ENCODE results near the gene AMPD3.

AMPD3 gene

DNA sequence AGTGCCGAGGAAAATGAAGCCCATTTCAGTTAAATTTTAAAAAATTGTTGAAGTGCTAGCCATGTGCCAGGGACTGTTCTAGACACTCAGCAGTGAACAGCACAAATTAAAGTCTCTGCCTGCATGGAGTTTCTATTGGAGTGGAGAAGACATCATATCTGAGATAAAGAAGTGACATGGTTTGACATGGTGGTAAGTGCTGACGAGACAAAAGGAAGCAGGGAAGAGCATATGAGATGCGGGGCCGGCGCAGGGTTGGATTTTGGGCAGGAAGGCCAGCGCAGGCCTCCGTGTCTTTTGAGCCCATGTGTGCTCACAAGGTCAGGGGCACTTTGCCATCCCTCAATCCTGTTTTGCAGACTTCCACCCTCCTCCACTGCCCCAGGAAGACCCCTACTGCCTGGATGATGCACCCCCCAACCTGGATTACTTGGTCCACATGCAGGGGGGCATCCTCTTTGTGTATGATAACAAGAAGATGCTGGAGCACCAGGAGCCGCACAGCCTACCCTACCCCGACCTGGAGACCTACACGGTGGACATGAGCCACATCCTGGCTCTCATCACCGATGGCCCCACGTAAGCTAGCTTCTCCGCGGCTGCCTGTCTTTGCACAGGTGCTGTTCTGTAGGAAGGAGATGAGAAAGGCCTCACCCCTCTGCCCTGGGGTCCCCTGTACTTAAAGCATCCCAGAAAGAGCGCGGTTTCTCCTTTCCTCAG is 29.6 kb downstream of the AMPD3 start:
- Histone ChIP-seq H2AK5ac (ENCODE audit: low read length, severe bottlenecking) (no peak overlapping the region), H2BK5ac (ENCODE audit: low read depth, low read length, poor library complexity, severe bottlenecking) (no peak overlapping the region), H2BK12ac (ENCODE audit: low read length in 2 of 2) (no peak overlapping the region), H3K9me3 (ENCODE audit: control insufficient read depth, low read length) (no peaks in the 10 kb centered on the region), H3K27ac (ENCODE audit: low read length, poor library complexity, severe bottlenecking) (no peak overlapping the region), H3K79me1 (replicated peaks; ENCODE audit: low read length, poor library complexity, severe bottlenecking) (peaks cover 36% of the 10 kb centered on the region), H2AFZ (ENCODE audit: low read depth, low read length) (no peak overlapping the region), H2BK120ac (ENCODE audit: low read depth, low read length) (no peak overlapping the region), H2BK15ac (ENCODE audit: low read depth, poor library complexity, severe bottlenecking) (no peak overlapping the region), H3K18ac (ENCODE audit: low read depth in 1 of 2, low read length in 2 of 2) (no peak overlapping the region), H3K4me1 (ENCODE audit: control insufficient read depth, insufficient read depth, low read depth, low read length) (peaks cover 12% of the 10 kb centered on the region), H3K27me3 (ENCODE audit: control insufficient read depth in 1 of 2, insufficient read depth in 1 of 2, low read length in 2 of 2) (no peaks in the 10 kb centered on the region), H3K4ac (ENCODE audit: low read depth in 1 of 2, low read length in 2 of 2) (no peak overlapping the region), H3K14ac (ENCODE audit: low read length in 2 of 2) (no peak overlapping the region), H4K8ac (ENCODE audit: low read length) (no peak overlapping the region), H3K4me2 (ENCODE audit: low read length, poor library complexity, severe bottlenecking) (no peak overlapping the region), H4K91ac (ENCODE audit: low read length) (no peak overlapping the region), H3K36me3 (ENCODE audit: control insufficient read depth in 1 of 2, insufficient read depth in 2 of 2, low read depth in 1 of 2, low read length in 2 of 2) (peaks cover 52 to 94% of the 10 kb centered on the region in 2 experiments), H3K9ac (ENCODE audit: low read length) (no peak overlapping the region), H3K4me3 (ENCODE audit: insufficient read depth in 1 of 2, low read depth in 1 of 2, low read length in 2 of 2) (no peak overlapping the region), H3K23ac (ENCODE audit: low read length in 2 of 2) (no peak overlapping the region)
- DNase-seq: no peak
- WGBS: 91% methylated on average over 16 of the region's 16 CpGs

DNA sequence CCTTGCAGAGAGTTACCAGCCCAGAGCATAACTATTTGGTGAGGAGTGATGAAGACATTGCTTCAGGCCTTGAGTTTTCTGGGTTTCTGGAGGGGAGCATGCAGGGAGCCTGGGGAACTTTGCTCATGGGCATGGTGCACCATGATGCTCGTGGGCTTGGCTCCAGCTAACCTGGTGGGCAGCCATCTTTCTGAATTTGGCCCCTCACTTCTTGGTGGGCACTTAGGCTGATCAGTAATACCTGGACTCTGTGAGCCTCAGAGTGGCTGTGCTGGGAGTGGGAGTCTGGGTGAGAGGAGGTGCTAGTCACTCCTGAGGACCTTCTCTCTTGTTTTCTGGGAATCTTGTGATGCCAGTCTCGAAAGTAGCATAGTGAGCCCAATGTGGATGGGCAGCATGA is 30.6 kb downstream of the AMPD3 start:
- no peak for DNase-seq
- whole genome bisulfite sequencing: 47% methylated on average over 2 of the region's 2 CpGs

DNA sequence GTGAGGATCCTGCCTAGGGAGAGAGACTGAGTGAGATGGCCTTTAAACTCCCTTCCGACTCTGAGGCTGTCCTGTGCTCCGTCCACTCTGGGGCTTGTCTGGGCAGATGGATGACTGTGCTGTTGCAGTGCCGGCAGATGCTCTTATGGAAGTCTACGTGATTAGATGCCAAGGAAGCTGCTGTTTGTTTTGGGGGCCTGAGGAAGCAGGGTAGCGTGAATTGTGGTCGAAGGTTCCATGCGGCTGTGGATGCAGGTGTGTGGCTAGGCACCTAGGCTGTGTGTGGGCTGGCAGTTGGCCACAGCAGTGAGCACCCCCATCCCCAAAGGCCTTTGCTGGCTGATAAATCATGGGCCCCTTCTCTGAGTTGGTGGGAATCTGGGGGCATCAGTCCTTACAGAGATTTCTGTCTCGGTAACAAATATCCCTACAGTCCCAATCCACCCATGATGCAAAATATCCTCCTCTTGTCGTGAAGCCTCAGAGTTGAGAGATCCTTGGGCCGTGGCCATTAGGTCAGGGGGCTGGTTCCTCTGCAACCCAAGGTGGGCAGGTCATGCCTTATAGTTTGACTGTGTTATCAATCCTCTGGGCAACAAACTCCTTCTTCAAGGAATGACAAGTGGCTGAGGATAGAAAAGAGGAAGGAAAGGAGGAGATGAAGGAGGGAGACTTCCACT is 31.2 kb downstream of the AMPD3 start:
- H3K4me3 ChIP-seq (ENCODE audit: insufficient read depth in 1 of 2, low read depth in 1 of 2, low read length in 2 of 2): no peak overlapping the region
- peaks cover 27% of the 10 kb centered on the region for H3K79me1 ChIP-seq (replicated peaks; ENCODE audit: low read length, poor library complexity, severe bottlenecking)
- H3K4ac ChIP-seq (ENCODE audit: low read depth in 1 of 2, low read length in 2 of 2): peak overlapping the region in 1 of 2 experiments; percentile 34
- no peak overlapping the region for H2BK5ac ChIP-seq (ENCODE audit: low read depth, low read length, poor library complexity, severe bottlenecking)
- peaks cover 48 to 78% of the 10 kb centered on the region in 2 experiments for H3K36me3 ChIP-seq (ENCODE audit: control insufficient read depth in 1 of 2, insufficient read depth in 2 of 2, low read depth in 1 of 2, low read length in 2 of 2)
- no peak overlapping the region for H2AK5ac ChIP-seq (ENCODE audit: low read length, severe bottlenecking)
- peak overlapping the region in 1 of 2 experiments; percentile 49 for H2BK12ac ChIP-seq (ENCODE audit: low read length in 2 of 2)
- no peak overlapping the region for H3K23ac ChIP-seq (ENCODE audit: low read length in 2 of 2)
- H3K4me2 ChIP-seq (ENCODE audit: low read length, poor library complexity, severe bottlenecking): no peak overlapping the region
- H3K14ac ChIP-seq (ENCODE audit: low read length in 2 of 2): no peak overlapping the region
- H3K27ac ChIP-seq (ENCODE audit: low read length, poor library complexity, severe bottlenecking): no peak overlapping the region
- no peaks in the 10 kb centered on the region for H3K27me3 ChIP-seq (ENCODE audit: control insufficient read depth in 1 of 2, insufficient read depth in 1 of 2, low read length in 2 of 2)
- H4K8ac ChIP-seq (ENCODE audit: low read length): no peak overlapping the region
- no peak for DNase-seq
- no peak overlapping the region for H2AFZ ChIP-seq (ENCODE audit: low read depth, low read length)
- H3K4me1 ChIP-seq (ENCODE audit: control insufficient read depth, insufficient read depth, low read depth, low read length): peaks cover 24% of the 10 kb centered on the region
- 95% methylated on average over 10 of the region's 10 CpGs for WGBS
- no peak overlapping the region for H3K9ac ChIP-seq (ENCODE audit: low read length)
- H2BK120ac ChIP-seq (ENCODE audit: low read depth, low read length): no peak overlapping the region
- no peak overlapping the region for H4K91ac ChIP-seq (ENCODE audit: low read length)
- H3K18ac ChIP-seq (ENCODE audit: low read depth in 1 of 2, low read length in 2 of 2): peak overlapping the region in 1 of 2 experiments; percentile 34
- peak overlapping the region; percentile 23 for H2BK15ac ChIP-seq (ENCODE audit: low read depth, poor library complexity, severe bottlenecking)
- H3K9me3 ChIP-seq (ENCODE audit: control insufficient read depth, low read length): no peaks in the 10 kb centered on the region

More for the DNA sequence above, 30.6 kb downstream of the AMPD3 start:
- Histone ChIP-seq H3K36me3 (ENCODE audit: control insufficient read depth in 1 of 2, insufficient read depth in 2 of 2, low read depth in 1 of 2, low read length in 2 of 2) (peaks cover 51 to 85% of the 10 kb centered on the region in 2 experiments), H3K79me1 (replicated peaks; ENCODE audit: low read length, poor library complexity, severe bottlenecking) (peaks cover 33% of the 10 kb centered on the region), H2BK120ac (ENCODE audit: low read depth, low read length) (no peak overlapping the region), H4K8ac (ENCODE audit: low read length) (no peak overlapping the region), H3K4me1 (ENCODE audit: control insufficient read depth, insufficient read depth, low read depth, low read length) (peaks cover 18% of the 10 kb centered on the region), H4K91ac (ENCODE audit: low read length) (no peak overlapping the region), H3K14ac (ENCODE audit: low read length in 2 of 2) (no peak overlapping the region), H2BK12ac (ENCODE audit: low read length in 2 of 2) (no peak overlapping the region), H3K23ac (ENCODE audit: low read length in 2 of 2) (no peak overlapping the region), H3K4me2 (ENCODE audit: low read length, poor library complexity, severe bottlenecking) (no peak overlapping the region), H3K9me3 (ENCODE audit: control insufficient read depth, low read length) (no peaks in the 10 kb centered on the region), H3K9ac (ENCODE audit: low read length) (no peak overlapping the region), H2AK5ac (ENCODE audit: low read length, severe bottlenecking) (no peak overlapping the region), H3K27me3 (ENCODE audit: control insufficient read depth in 1 of 2, insufficient read depth in 1 of 2, low read length in 2 of 2) (no peaks in the 10 kb centered on the region), H2BK15ac (ENCODE audit: low read depth, poor library complexity, severe bottlenecking) (no peak overlapping the region), H2BK5ac (ENCODE audit: low read depth, low read length, poor library complexity, severe bottlenecking) (no peak overlapping the region), H2AFZ (ENCODE audit: low read depth, low read length) (no peak overlapping the region), H3K4ac (ENCODE audit: low read depth in 1 of 2, low read length in 2 of 2) (no peak overlapping the region), H3K18ac (ENCODE audit: low read depth in 1 of 2, low read length in 2 of 2) (no peak overlapping the region), H3K4me3 (ENCODE audit: insufficient read depth in 1 of 2, low read depth in 1 of 2, low read length in 2 of 2) (no peak overlapping the region), H3K27ac (ENCODE audit: low read length, poor library complexity, severe bottlenecking) (no peak overlapping the region)

DNA sequence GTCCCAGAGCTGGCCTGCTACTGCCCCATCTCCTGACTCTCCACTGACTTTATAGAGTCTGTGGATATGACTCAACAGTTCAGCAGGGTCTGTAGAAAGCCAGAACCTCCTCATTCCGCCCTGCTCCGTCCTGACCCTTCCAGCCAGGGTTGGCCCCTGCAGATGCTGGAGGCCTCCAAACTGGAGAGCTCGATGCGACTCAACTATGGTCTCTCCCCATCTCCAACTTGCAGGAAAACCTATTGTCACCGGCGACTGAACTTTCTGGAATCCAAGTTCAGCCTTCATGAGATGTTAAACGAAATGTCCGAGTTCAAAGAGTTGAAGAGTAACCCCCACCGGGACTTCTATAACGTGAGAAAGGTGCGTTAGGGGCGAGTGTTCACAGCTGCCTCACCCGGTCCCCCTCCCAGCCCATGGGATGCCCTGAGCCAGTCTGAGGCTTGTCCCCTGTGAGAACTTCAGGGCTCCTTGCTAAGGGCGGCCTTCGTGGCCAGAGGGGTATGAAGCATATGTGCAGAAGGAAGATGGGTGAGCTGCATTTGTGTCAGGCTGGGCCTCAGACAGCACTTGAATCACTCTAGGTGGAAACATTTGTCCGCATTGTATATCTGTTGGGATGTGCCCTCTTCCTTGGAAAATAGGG is 32.1 kb downstream of the AMPD3 start:
- H2BK120ac ChIP-seq (ENCODE audit: low read depth, low read length): no peak overlapping the region
- no peak overlapping the region for H3K27ac ChIP-seq (ENCODE audit: low read length, poor library complexity, severe bottlenecking)
- H3K9ac ChIP-seq (ENCODE audit: low read length): no peak overlapping the region
- H3K23ac ChIP-seq (ENCODE audit: low read length in 2 of 2): no peak overlapping the region
- no peak overlapping the region for H3K4me3 ChIP-seq (ENCODE audit: insufficient read depth in 1 of 2, low read depth in 1 of 2, low read length in 2 of 2)
- H3K79me1 ChIP-seq (replicated peaks; ENCODE audit: low read length, poor library complexity, severe bottlenecking): peaks cover 23% of the 10 kb centered on the region
- no peak overlapping the region for H4K91ac ChIP-seq (ENCODE audit: low read length)
- H2BK15ac ChIP-seq (ENCODE audit: low read depth, poor library complexity, severe bottlenecking): peak overlapping the region; percentile 45
- no peak overlapping the region for H4K8ac ChIP-seq (ENCODE audit: low read length)
- H3K4ac ChIP-seq (ENCODE audit: low read depth in 1 of 2, low read length in 2 of 2): no peak overlapping the region
- H3K14ac ChIP-seq (ENCODE audit: low read length in 2 of 2): no peak overlapping the region
- no peak overlapping the region for H2BK5ac ChIP-seq (ENCODE audit: low read depth, low read length, poor library complexity, severe bottlenecking)
- H3K36me3 ChIP-seq (ENCODE audit: control insufficient read depth in 1 of 2, insufficient read depth in 2 of 2, low read depth in 1 of 2, low read length in 2 of 2): peaks cover 43 to 71% of the 10 kb centered on the region in 2 experiments
- no peak overlapping the region for H2AK5ac ChIP-seq (ENCODE audit: low read length, severe bottlenecking)
- H3K9me3 ChIP-seq (ENCODE audit: control insufficient read depth, low read length): no peaks in the 10 kb centered on the region
- H3K4me2 ChIP-seq (ENCODE audit: low read length, poor library complexity, severe bottlenecking): no peak overlapping the region
- WGBS: 95% methylated on average over 16 of the region's 16 CpGs
- H3K18ac ChIP-seq (ENCODE audit: low read depth in 1 of 2, low read length in 2 of 2): no peak overlapping the region
- no peaks in the 10 kb centered on the region for H3K27me3 ChIP-seq (ENCODE audit: control insufficient read depth in 1 of 2, insufficient read depth in 1 of 2, low read length in 2 of 2)
- DNase-seq: no peak
- no peak overlapping the region for H2BK12ac ChIP-seq (ENCODE audit: low read length in 2 of 2)
- no peak overlapping the region for H2AFZ ChIP-seq (ENCODE audit: low read depth, low read length)
- peaks cover 26% of the 10 kb centered on the region for H3K4me1 ChIP-seq (ENCODE audit: control insufficient read depth, insufficient read depth, low read depth, low read length)
